ENCODE measurements around the gene PTH2. TPM values are rescaled to one million over a fixed set of nuclear protein-coding genes. Genes with fewer than 3 reads are reported as not detected.

PTH2 gene
- total and polyA plus RNA-seq, 2 donors (not counting 3 experiments of a cell fraction or from before 2014, with no cell fraction given): not detected

DNA sequence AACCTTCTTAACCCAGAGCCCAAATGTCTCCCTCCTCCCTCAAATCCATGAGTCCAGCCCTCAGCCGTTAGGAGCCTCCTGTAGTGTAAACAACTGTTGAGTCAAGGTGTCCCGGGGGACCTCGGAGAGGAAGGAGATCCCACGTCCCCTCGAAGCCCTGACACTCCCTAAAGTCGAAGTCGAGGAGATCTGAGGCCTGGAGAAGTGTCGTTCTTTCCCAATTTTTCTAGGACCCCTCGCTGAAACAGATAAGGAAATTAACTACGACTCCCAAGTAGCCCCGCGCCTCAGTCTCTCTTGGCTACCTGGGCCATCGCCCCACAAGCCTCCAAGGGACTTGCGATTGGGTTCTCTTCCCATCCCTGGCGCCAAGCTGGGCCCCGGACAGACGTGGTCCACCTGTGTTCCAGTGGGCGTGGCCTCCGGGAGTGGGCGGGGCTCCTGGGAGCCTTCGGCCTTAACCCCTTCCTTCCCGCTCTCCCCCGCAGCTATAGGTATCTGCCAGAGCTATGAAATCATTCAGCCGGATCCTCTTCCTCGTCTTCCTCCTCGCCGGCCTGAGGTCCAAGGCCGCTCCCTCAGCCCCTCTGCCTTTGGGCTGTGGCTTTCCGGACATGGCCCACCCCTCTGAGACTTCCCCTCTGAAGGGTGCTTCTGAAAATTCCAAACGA lies 2.8 kb upstream of the PTH2 start:
- DNase-seq (ENCODE audit: low read depth, low spot score) (no peak), FAIRE-seq (no peak)
- H3K27ac ChIP-seq (ENCODE audit: insufficient read depth, low read depth, low read length): no peak overlapping the region
- H3K4me3 ChIP-seq (replicated peaks in 1 of 3; ENCODE audit: insufficient read depth in 1 of 3, low read depth in 1 of 3, low read length in 3 of 3): no peak overlapping the region
- dilution Hi-C loops (cut with MboI; ENCODE audit: extremely low pct_ligation_motif_present, low sequenced_read_pairs) (no loop called here), intact Hi-C loops (cut with micrococcal nuclease) (no loop called here)
- TF ChIP-seq MYC (IDR thresholded peaks at IDR 0.05; ENCODE audit: low read depth, low read length): no peak
- no peak for TF ChIP-seq FOS (IDR thresholded peaks at IDR 0.05; ENCODE audit: borderline replicate concordance, insufficient read depth, low read length)
- TF ChIP-seq, protein P1, sequence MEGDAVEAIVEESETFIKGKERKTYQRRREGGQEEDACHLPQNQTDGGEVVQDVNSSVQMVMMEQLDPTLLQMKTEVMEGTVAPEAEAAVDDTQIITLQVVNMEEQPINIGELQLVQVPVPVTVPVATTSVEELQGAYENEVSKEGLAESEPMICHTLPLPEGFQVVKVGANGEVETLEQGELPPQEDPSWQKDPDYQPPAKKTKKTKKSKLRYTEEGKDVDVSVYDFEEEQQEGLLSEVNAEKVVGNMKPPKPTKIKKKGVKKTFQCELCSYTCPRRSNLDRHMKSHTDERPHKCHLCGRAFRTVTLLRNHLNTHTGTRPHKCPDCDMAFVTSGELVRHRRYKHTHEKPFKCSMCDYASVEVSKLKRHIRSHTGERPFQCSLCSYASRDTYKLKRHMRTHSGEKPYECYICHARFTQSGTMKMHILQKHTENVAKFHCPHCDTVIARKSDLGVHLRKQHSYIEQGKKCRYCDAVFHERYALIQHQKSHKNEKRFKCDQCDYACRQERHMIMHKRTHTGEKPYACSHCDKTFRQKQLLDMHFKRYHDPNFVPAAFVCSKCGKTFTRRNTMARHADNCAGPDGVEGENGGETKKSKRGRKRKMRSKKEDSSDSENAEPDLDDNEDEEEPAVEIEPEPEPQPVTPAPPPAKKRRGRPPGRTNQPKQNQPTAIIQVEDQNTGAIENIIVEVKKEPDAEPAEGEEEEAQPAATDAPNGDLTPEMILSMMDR (IDR thresholded peaks at IDR 0.05; ENCODE audit: extremely low read depth in 1 of 2, insufficient read depth in 1 of 2, low read depth in 1 of 2, low read length in 2 of 2): no peak
- TF ChIP-seq EZH2 (IDR thresholded peaks at IDR 0.05; ENCODE audit: borderline replicate concordance, low read depth, low read length, severe bottlenecking): no peak
- no peak for TF ChIP-seq POLR2AphosphoS5 (IDR thresholded peaks at IDR 0.05; ENCODE audit: insufficient read depth, low read depth, low read length)
- TF ChIP-seq, protein P2, sequence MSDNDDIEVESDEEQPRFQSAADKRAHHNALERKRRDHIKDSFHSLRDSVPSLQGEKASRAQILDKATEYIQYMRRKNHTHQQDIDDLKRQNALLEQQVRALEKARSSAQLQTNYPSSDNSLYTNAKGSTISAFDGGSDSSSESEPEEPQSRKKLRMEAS (IDR thresholded peaks at IDR 0.05; ENCODE audit: insufficient read depth, insufficient read length): no peak
- no peak for TF ChIP-seq GATA2 (IDR thresholded peaks at IDR 0.05; ENCODE audit: insufficient read depth, insufficient read length, low read depth, low read length)
- no peak for TF ChIP-seq POLR2A (IDR thresholded peaks at IDR 0.05; ENCODE audit: low read depth, low read length)
- no peak for TF ChIP-seq JUN (IDR thresholded peaks at IDR 0.05; ENCODE audit: borderline replicate concordance, insufficient read depth, insufficient read length, low read depth)
- ChIA-PET CTCF (interaction anchor here (2.1 to 2.4 kb wide), 2 partner anchors 10 to 17 kb away, joined by 7 to 10 read pairs; no protein-coding TSS in a partner anchor), POLR2A (no interaction called here)
- H3K4me2 ChIP-seq (ENCODE audit: insufficient read depth, low read length): no peak overlapping the region
- no TSS peak for BruUV-seq (replicated peaks)
- H3K9me3 ChIP-seq (replicated peaks; ENCODE audit: control insufficient read depth, insufficient read depth, low read length): no peaks in the 10 kb centered on the region
- no peak overlapping the region for H2AFZ ChIP-seq (ENCODE audit: low read depth, low read length)
- H3K4me1 ChIP-seq (ENCODE audit: control insufficient read depth, extremely low read depth, insufficient read depth, low read length): no peaks in the 10 kb centered on the region
- no peaks in the 10 kb centered on the region for H4K20me1 ChIP-seq (replicated peaks; ENCODE audit: control insufficient read depth, extremely low read depth, insufficient read depth, low read length)
- peaks cover 80 to 86% of the 10 kb centered on the region in 2 experiments for H3K27me3 ChIP-seq (ENCODE audit: control insufficient read depth in 2 of 2, insufficient read depth in 2 of 2, low read length in 2 of 2)
- H3K36me3 ChIP-seq (ENCODE audit: control insufficient read depth in 2 of 2, extremely low read depth in 1 of 2, insufficient read depth in 2 of 2, low read length in 2 of 2): no peaks in the 10 kb centered on the region
- no peaks in the 10 kb centered on the region for H3K79me2 ChIP-seq (ENCODE audit: control insufficient read depth, insufficient read depth, low read length)
- H3K9me1 ChIP-seq (replicated peaks; ENCODE audit: control insufficient read depth, extremely low read depth, insufficient read depth, low read length): no peaks in the 10 kb centered on the region
- H3K9ac ChIP-seq (replicated peaks; ENCODE audit: extremely low read depth, insufficient read depth, low read length): no peak overlapping the region
